Uterus (tissue), 2 donors: Measurements from ENCODE around the gene ATP6V0D1.

Experiments
- CTCF ChIP-seq, 4 experiments: fragments of 200-600 bp in 2 of 4; fragments of 450-650 bp in 2 of 4; sonication (generic) in 2 of 4; IDR thresholded peaks; one replicate each; pipeline ENCODE4 v1.5.1; 2016 to 2019; ENCODE audit warnings: antibody characterized with exemption in 4 of 4, mild to moderate bottlenecking in 2 of 4, moderate library complexity in 1 of 4
- POLR2A ChIP-seq, 2 donors: fragments of 450-650 bp; IDR thresholded peaks; one replicate each; pipeline ENCODE4 v1.6.1; 2016; ENCODE audit warnings: antibody characterized with exemption in 2 of 2, mild to moderate bottlenecking in 1 of 2, moderate library complexity in 1 of 2

GRCh38 chr16:67447508-67448076, 33.4 kb downstream of the ATP6V0D1 start:
- peak in 2 of 4 experiments; percentile 19 to 38 for TF ChIP-seq CTCF (IDR thresholded peaks at IDR 0.05)
- no peak for TF ChIP-seq POLR2A (IDR thresholded peaks at IDR 0.05)
